AG09319 (cell line): ENCODE data around the gene HOXC5.

Experiments
- DNase-seq: peaks from one replicate; pipeline ENCODE4 v3.0.0-alpha.2; 2010; ENCODE audit warnings: low read depth; ENCODE audit errors: extremely low read depth
- TF ChIP-seq, protein P1 (sequence below): IDR thresholded peaks from 2 replicates; pipeline ENCODE4 v1.5.1; 2011; ENCODE audit warnings: low read depth, mild to moderate bottlenecking, inconsistent platforms, low read length, moderate library complexity

HOXC5 gene

DNA sequence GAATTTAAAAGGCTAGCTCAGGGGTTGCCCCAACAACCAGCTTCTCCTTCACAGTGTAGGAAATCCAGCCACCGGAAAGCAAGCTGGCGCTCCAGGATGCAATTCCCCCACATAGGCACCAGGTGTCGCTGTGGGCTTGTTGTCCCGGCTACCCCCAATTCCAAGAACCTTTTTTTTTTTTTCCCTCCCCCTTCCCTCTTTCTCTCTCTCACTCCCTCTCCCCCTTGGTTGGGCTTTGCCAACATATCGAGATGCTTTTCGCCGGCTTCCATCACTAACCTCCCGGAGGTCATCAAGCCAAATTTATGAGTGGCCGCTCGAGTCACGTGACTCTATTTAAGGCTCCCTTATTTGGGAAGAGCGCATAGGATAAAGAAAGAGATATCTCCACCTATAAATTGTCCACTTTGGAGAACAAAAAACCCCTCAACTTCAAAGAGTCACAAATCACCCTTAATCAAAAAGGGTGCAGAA lies at the start of gene HOXC5:
HOXC5 (plus strand) TSS at position 424 of the 474 bp plus-strand sequence. CDS start 73 bp downstream, outside the sequence.
- TF ChIP-seq, protein P1, sequence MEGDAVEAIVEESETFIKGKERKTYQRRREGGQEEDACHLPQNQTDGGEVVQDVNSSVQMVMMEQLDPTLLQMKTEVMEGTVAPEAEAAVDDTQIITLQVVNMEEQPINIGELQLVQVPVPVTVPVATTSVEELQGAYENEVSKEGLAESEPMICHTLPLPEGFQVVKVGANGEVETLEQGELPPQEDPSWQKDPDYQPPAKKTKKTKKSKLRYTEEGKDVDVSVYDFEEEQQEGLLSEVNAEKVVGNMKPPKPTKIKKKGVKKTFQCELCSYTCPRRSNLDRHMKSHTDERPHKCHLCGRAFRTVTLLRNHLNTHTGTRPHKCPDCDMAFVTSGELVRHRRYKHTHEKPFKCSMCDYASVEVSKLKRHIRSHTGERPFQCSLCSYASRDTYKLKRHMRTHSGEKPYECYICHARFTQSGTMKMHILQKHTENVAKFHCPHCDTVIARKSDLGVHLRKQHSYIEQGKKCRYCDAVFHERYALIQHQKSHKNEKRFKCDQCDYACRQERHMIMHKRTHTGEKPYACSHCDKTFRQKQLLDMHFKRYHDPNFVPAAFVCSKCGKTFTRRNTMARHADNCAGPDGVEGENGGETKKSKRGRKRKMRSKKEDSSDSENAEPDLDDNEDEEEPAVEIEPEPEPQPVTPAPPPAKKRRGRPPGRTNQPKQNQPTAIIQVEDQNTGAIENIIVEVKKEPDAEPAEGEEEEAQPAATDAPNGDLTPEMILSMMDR: peak; percentile 84
- peak; percentile 14 for DNase-seq

DNA sequence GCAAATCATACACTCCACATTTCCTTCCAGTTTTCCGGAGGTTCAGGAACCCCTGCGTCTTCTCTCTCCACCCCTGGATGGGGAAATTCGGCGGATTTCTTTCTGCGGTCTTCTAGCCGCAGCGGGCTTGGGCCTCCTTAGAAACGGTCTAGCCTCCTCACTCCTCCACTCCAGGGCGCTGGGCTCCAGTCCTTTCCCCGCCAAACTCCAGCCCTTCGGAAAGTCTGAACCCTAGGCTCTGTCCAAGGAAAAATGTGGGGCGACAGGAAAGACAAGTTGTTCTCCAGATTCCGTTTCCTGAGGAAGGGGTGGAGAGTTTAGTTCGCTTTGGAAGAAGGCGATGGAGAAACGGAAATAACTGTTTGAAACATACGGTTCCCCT lies 49.3 kb upstream of the HOXC5 start:
- TF ChIP-seq, protein P1: no peak
- DNase-seq: no peak

DNA sequence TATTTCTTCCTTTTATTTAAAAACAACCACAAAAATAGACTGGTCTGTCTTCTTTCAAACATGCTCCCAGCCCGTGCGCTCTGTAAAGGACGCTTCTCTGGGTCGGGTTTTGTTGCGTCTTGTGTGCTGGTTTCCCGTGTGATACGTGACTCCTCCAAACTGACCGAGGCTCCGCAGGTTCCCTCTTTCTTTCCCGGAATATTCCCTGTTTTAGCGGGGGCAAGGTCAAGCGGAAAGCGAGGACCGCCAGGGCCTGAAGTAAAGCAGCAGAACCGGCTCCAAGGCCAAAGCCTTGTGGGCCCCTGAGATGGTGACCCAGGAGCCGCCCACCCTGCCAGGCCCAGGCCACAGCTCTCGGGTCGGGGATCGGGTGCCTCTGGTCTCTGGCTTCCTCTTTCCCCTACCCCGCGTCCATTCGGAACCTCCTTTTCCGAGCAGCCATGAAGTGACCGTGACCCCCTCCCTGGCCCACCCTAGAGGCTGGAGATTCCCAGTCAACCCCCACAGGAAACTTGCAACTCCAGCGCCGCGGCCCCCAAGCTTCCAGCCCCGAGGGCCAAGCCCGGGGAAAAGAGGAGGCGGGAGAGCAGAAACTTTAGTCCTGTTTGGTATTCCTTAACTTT lies 48.8 kb upstream of the HOXC5 start:
- TF ChIP-seq, protein P1: no peak
- no peak for DNase-seq

DNA sequence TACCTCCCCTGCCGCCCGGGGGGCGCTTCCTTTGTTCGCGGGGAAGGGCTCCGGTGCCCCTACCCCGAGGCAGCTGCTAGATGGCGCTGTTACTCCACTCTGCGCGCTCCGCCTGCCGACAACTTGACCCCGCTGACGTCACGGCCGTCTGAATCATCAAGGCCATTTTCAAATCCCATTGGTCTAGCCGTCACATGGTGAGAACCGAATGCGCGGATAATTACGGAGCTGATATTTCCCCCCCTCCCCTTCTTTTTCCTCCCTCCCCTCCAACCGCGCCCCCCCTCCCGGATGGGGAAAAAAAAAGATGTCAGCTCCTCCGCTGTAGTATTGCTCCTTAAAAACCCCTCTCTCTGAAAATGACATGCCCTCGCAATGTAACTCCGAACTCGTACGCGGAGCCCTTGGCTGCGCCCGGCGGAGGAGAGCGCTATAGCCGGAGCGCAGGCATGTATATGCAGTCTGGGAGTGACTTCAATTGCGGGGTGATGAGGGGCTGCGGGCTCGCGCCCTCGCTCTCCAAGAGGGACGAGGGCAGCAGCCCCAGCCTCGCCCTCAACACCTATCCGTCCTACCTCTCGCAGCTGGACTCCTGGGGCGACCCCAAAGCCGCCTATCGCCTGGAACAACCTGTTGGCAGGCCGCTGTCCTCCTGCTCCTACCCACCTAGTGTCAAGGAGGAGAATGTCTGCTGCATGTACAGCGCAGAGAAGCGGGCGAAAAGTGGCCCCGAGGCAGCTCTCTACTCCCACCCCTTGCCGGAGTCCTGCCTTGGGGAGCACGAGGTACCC lies 47.8 kb upstream of the HOXC5 start, which contains the start of gene HOXC10:
HOXC10 (plus strand) TSS at position 246 of the 791 bp plus-strand sequence; CDS start at position 360, 114 bp downstream.
- DNase-seq: peak; percentile 11
- TF ChIP-seq, protein P1: peak; percentile 44

DNA sequence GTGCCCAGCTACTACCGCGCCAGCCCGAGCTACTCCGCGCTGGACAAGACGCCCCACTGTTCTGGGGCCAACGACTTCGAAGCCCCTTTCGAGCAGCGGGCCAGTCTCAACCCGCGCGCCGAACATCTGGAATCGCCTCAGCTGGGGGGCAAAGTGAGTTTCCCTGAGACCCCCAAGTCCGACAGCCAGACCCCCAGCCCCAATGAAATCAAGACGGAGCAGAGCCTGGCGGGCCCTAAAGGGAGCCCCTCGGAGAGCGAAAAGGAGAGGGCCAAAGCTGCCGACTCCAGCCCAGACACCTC lies 47.2 kb upstream of the HOXC5 start:
- TF ChIP-seq, protein P1: no peak

DNA sequence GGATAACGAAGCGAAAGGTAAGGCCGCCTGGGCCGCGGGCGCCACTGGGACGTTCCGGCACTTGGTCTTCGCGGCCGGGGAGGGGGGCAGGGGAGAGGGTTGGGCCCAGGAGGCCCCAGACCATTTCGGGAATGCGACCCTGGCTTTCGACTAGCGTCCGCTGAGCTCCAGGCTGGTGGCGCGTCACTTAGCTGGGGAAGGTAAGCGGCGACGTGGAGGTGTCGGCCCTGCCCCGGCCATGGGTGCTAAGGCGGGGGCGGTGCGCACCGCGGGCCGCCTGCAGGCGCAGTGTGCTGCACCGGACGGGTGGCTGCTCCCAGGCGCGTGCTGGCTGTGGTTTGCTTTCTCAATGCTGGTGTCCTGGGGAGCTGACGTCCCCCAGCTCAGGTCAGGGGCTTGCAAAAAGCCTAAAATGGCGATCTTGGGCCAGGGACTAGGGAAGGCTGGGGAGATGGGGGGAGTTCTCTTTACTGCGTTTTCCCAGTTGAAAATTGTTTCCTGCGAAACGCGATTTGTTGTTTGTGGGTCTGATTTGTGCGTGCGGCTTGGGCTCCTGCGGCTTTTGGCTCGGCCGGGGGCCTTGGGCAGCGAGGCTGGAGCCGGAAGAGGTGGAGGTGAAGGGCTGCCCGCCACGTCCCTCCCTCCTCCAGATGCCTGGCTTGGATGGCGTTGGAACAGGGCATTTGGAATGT lies 46.7 kb upstream of the HOXC5 start:
- no peak for DNase-seq
- TF ChIP-seq, protein P1: no peak

More for the DNA sequence above, 47.2 kb upstream of the HOXC5 start:
- DNase-seq: no peak
